ENCODE measurements around the gene RHBDL2.
"Not testable (repeated sequence)": the region's sequence is repeated elsewhere in the genome, so short reads cannot be mapped to it uniquely, and the experiment has no call there.

RHBDL2 gene

DNA sequence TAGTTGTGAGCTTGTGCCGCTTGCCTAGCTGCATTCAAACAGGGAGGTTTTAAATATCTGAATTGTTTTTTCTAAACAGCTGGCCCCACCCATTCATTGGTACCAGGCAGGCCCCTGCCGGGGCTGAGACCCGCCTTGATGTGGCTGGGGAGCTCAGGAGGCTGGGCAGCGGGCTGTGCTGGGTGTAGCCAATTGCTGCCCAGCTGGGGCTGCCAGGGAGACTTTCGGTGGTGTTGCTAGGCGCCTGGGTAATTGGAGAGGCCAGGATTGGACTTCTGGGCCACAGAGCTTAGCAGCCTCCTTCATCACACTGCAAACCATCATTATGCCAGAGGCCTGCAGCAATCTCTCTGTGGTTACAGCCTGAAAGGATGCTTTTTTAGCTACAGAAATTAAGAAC is 12.2 kb downstream of the RHBDL2 start:
- peak; percentile 77 for DNase-seq

GRCh38 chr1:38929054-38929453 is 12.6 kb downstream of the RHBDL2 start:
- DNase-seq, result no peak

DNA sequence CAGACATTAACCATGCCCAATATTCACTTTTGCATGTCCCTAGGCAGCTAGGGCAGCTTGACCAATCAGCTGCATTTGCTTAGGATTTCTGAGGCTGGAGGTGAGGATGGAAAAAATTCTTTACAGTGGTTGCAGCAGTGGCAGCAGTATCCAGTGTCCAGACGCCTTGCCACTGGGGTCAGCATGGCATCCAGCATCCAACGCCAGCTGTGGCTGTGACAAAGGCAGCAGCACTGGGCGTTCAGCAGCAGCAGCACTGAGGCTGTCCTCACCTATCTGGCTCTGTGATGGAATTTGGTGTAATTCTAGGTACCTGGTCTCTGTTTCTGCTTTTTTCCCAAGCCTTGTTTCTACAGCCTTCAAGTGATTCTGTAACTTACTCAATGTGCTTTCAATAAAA is 15.5 kb downstream of the RHBDL2 start:
- DNase-seq, result no peak

DNA sequence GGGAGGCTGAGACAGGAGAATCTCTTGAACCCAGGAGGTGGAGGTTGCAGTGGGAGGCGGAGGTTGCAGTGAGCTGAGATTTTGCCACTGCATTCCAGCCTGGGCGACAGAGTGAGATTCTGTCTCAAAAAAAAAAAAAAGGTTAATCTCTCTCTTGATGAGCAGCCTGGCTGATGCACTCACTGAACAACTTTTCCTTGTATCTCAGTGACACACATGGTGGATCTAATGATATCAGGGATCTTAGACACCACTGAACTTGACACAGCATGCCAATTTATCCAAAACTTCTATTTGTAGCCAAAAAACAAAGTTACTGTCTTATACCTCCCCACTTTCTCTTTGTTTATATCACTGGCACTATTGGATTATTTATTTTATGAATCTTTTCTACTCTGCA is 16.2 kb downstream of the RHBDL2 start:
- DNase-seq, result no peak

- DNase-seq, result no peak
Measured at GRCh38 chr1:38923607-38924006, 18.0 kb downstream of the RHBDL2 start.

DNA sequence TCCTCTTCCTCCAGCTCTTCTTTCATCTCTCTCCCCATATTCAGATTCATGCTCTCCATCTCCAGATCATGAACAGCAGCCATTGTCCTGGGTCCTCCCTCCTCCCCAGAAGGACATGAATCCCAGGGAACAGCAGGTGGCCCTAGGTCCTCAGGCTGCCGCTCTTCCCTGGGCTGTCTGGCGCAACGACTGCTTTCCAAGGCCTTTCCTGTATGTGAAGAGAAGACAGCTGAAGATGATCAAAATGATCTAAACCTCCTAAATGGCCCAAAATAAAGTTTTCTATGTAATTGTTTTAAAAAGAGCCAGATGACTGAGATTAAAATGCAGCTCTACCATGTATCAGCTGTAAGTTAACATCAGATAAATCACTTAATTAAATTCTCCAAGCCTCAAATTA is 22.5 kb downstream of the RHBDL2 start:
- DNase-seq, result no peak

DNA sequence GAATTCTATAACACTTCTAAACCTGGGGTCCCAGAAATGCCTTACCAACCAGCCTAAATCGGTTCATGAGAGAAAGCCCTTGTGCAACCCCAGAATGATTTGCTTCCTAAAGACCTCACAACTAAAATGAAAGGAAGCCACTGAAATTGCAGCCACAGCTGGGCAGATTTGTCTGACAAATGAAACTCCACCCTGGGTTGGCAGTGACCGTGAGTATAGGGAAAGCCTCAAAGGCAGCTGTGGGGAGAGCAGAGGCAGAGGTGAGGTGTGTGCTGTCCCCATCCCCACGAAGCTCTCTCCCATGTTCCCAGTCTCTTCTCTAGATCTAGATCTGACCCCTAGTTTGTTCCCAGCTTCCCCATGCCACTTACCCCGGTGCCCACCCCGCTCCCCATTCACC is 23.1 kb downstream of the RHBDL2 start:
- no peak for DNase-seq

- no peak for DNase-seq
Measured at GRCh38 chr1:38917772-38918171, 23.9 kb downstream of the RHBDL2 start.

DNA sequence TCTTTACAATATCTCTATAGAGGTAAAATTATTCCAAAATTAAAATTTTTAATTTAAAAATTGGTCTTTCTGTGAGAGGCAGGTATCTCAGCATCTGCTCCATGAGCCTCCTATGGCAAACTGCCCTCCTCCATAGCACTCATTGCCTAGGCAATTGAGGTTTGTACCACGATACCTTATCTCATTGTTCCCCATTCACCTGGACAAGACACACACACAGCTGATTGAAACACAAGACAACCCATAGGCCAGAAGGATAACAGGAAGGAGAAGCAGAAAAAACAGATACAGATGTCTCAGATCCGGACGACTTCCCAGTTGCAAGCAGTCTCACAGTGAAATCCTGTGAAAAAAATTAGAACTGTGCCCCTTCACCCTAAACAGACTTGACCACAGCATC is 24.3 kb downstream of the RHBDL2 start:
- DNase-seq, result no peak

DNA sequence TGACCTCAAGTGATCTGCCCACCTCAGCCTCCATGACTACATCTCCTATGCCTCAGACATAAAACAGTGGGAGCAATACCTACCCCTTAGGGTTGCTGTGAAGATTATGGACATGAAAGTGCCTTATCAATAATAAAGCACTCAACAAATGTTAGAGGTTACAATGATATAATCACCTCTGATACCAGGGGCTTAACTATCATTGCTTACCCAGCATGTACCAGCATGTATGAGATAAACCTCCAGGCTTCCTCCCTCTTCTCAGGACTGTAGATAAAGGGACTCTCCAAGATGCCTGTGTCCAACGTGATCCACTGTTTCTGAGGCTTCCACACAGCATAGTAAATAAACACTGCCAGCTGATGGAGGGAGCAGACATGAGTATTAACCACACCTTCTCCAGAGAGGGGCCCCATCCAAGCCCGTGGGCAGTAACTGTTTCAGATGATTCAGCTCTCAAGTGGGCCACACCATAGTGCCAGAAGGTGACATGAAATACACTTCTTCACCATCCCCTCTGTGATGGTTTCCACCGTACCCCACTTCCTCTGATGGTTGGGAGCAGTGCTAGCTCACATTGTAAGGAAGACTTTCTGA is 26.2 kb downstream of the RHBDL2 start:
- no peak for DNase-seq

- not testable (repeated sequence) for DNase-seq
Measured at GRCh38 chr1:38914908-38915307, 26.7 kb downstream of the RHBDL2 start.

- DNase-seq, result no peak
Measured at GRCh38 chr1:38908821-38909220, 32.8 kb downstream of the RHBDL2 start.

- no peak for DNase-seq
Measured at GRCh38 chr1:38905985-38906384, 35.6 kb downstream of the RHBDL2 start.

GRCh38 chr1:38899560-38899959 is 42.1 kb downstream of the RHBDL2 start:
- DNase-seq, result no peak

DNA sequence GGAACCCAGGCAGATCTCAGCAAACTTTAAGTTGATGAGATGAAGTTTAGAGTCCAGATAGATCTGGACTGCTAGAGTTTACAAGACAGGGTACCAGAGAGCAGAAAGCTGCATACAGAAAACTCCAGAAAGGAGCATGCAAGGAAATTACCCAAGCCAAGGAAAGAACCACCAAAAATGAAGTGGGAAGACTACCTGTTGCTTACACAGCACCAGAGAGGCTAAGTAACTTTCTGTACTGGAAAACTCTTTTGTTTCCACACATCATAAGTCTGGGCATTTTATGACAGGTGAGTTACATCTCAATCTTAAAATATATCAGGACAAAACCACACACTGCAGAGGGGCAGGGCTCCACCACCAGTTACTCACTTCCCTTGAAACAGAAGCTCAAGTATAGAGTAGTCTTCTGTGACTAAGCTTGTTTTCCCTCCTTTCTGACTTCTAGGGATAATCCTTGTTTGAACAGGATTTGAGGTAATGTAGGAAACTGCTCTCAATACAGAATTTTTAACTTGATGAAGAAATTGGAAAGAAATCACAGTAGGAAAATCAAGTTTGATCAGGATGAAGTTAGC is 42.9 kb downstream of the RHBDL2 start:
- DNase-seq, result no peak

GRCh38 chr1:38896169-38896568 is 45.5 kb downstream of the RHBDL2 start:
- DNase-seq, result no peak

- DNase-seq, result no peak
Measured at GRCh38 chr1:38892976-38893375, 48.7 kb downstream of the RHBDL2 start.

- DNase-seq, result no peak
Measured at GRCh38 chr1:38891753-38892152, 49.9 kb downstream of the RHBDL2 start.

GRCh38 chr1:38889589-38889988 is 52.0 kb downstream of the RHBDL2 start:
- no peak for DNase-seq

- DNase-seq, result no peak
Measured at GRCh38 chr1:38888423-38889333, 53.0 kb downstream of the RHBDL2 start.

DNA sequence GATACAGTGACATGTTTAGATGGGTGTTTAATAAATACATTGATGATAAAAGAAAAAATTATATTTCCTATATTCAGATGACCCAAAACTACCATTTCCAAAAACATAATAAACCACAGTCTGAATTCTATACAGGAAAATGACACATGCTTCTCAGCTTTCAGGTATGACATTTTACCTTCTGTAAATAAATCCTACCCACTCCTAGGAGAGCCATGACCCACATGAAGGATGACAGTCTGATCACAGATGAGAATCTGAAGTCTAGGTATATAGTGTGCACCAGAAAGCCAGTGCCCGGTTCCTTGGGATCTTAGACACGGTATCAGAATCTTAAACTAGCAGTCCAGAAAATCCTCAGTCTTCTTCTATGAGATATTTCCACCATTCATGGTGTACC is 56.5 kb downstream of the RHBDL2 start:
- no peak for DNase-seq

GRCh38 chr1:38881487-38881886 is 60.1 kb downstream of the RHBDL2 start, which contains the start of gene GJA9:
GJA9 (minus strand) TSS chr1:38881587; CDS start chr1:38876098, 5,489 bp downstream.
- DNase-seq, result no peak

DNA sequence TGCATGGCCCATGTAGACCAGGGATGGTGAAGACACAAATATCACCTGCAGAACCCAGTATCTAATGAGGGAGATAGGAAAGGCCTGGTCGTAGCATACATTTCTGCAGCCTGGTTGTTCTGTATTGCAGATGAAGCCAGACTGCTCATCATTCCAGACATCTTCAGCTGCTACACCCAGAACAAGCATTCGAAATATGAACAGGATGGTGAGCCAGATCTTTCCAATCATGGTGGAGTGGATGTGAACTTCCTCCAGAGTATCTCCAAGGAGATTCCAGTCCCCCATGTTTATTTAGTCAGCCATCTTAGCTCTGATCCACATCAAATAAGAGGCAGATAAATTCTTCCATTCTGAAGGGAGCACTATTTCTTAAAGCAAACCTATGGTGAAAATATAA is 65.8 kb downstream of the RHBDL2 start:
- DNase-seq, result no peak
